NCI-H2196 (cell line): ENCODE data around the gene IGLL5.

Source experiments
- DNase-seq: peaks from one replicate; lab custom pipeline; 2025; ENCODE audit not compliant: unreplicated experiment; lab: John Stamatoyannopoulos, UW

The IGLL5 gene

DNA sequence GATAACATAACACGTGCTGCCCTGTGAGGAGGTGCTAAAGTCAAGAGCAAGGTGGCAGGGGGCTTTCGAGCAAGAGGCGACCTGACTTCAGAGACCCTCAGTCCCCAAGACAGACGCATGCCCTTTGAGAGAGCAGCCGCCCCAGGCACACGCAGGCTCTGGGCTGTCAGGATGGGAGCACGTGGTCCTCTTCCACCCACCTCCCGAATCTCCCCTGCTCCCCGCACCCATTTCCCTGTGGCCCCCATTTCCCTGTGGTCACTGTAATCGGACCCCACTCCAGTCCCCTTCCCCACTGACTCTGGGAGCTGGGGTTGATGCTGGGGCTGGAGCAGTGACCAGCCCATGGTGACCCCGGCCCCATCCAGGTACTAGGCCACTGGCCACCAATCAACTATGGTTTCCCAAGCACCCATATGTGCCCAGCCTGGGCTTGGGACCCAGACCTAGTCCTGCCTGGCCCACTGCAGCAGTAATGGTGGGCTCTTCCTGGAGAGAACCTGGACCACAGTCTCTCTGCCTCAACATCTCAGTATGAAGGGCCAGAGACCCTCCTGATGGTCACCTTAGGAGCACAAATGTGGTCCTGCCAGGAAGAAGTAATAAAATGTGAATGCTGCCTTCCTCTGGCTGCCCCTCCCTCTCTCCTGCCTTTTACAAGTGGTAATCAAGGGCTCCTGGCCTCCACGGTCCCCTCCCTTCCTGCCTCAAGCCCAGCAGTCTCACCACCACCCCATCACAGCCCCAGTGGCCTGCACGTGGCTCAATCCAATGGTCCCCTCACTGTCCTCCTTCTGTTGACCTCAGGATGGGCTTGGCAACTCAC, 39.0 kb downstream of the IGLL5 start:
- no peak for DNase-seq

DNA sequence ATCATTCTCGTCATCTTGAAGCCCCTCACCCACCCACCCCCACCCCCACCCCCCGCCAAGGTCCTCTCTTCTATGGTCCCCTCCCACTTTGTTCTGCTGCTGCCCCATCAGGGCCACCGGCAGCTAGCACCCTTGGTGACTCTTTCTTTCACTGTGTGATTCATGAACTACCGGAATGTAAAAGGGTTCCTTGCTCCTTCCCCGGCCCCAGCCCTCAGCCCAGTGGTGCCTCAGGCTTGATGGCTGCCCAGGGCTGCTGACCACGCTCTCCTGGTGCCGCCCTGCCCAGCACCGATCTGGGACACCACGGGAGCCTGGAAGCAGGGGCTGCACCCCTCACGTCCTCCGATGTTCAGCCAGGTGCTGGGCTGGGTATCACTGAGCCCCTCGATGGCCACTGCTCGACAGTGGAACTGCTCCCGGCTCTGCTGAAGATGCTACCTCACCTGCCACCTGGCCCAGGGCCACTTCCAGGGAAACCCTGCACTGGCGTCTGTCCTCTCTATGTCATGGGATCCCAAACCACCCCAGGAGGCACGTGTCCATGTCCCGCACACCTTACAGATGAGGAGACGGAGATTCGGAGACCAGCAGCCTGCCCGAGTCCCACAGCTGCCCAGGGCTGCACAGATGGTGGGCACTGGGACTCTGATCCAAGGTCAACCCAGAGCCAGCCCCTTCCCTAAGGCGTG, 39.7 kb downstream of the IGLL5 start:
- no peak for DNase-seq

DNA sequence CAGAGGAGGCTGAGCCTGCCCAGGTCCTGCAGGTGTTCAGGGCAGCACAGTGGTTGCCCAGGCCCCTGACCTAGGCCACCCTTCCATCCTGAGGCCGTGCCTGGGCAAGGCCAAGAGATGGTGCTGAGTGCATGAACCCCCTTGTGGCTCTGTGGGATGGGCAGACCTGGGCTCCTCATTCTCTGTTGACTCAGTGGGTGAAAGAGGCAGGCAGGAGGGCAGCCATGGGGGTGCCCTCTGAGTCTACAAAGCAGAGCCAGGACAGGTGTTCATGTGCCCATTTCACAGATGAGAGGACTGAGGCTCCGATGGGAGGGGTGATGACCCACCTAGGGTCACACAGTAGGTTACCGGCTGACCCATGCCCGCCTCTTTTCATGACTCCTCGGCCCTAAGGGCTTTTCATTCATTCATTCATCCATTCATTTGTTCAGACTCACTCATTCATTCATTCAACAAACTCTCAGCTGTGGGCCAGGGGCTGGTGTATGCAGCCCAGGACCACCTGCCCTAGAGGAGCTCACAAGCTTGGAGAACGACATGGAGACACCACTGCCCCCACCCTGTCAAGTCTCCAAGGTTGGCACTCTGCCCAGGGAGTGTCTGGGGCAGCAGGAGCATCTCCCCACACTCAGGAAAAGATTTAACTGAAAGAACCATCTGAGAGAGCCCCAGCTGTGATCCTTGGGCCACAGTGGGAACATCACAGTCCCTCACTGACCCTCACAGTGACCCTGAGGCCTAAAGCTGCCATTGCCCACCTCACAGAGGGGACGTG, 40.5 kb downstream of the IGLL5 start:
- no peak for DNase-seq

DNA sequence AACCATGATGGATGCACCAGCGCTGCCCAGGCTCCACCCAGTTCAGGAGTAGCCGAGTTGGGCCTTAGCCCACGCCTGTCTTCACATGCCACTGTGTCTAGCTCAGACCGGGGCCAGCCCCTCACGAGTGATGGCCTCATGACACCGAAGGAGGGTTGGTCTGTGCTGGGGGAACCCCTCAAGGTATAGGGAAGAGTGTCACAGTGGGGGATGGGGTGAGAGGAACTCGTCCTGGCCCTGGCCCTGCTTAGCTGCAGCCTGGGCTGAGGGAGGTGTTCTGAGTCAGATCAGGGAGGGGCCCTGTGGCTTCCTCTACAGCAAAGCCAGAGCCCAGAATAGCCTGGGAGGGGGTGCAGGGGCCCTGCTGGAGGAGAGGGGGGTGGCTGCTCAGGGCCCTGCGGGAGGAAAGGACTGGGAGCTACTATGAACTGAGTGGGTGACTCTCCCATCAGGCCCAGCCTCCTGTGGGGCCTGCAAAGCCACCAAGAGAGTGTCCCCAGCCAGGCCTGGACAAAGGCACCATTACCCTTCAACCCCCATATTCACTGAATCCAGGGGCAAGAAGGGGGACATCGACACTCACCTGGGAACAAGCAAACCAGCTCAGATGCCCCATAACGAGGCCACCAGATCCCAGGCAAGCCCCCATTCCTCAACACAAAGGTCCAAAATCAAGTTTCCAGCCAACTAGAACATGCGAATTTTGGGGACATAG, 41.2 kb downstream of the IGLL5 start:
- DNase-seq, result no peak

DNA sequence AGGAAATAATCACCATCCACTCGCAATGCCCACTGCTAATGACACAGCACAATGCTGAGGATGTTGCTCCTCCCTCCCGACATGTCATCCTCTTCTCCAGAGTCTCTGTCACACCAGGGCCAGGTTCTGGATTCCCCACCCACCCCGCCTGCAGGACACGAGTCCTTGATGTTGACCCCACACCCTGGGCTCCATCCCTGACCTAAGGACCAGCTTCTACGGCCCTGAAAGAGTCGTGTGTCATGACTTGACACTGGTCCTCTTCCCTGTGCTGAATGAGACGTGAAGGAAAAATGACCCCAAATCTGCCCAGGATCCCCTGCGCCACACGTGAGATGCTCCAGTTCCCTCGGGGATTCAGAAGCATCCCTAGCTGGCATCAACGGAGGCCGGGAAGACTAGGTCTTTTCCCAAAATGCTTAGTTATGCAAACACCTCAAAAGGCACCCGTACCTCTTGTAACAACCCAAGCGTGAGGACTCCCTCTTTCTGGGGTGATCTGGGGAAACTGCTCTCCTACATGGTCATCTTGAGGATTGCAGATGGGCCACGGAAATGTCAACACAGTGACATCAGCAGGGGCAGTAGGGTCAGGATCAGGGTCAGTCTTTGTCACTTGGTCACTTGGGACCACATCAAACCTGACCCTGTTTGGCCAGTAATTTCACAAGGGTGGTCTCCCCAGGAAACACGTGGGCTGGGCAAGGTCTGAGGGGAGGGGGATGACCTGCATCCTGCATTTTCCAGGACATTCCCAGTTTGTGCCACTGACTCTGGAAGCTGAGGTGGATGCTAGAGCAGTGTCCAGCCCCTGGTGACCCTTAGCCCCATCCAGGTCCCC, 42.0 kb downstream of the IGLL5 start:
- no peak for DNase-seq

DNA sequence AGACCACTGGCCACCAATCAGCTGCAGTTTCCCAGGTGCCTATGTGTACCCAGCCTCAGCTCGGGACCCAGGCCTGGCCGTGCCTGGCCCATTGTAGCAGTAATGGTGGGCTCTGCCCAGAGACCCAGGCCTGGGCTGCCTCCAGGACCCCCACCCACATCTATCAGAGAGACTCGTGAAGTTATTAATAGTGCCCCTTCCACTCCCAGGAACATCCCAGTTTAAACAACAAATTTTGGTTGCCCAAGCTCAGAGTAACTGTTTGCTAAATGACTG, 42.5 kb downstream of the IGLL5 start:
- no peak for DNase-seq

DNA sequence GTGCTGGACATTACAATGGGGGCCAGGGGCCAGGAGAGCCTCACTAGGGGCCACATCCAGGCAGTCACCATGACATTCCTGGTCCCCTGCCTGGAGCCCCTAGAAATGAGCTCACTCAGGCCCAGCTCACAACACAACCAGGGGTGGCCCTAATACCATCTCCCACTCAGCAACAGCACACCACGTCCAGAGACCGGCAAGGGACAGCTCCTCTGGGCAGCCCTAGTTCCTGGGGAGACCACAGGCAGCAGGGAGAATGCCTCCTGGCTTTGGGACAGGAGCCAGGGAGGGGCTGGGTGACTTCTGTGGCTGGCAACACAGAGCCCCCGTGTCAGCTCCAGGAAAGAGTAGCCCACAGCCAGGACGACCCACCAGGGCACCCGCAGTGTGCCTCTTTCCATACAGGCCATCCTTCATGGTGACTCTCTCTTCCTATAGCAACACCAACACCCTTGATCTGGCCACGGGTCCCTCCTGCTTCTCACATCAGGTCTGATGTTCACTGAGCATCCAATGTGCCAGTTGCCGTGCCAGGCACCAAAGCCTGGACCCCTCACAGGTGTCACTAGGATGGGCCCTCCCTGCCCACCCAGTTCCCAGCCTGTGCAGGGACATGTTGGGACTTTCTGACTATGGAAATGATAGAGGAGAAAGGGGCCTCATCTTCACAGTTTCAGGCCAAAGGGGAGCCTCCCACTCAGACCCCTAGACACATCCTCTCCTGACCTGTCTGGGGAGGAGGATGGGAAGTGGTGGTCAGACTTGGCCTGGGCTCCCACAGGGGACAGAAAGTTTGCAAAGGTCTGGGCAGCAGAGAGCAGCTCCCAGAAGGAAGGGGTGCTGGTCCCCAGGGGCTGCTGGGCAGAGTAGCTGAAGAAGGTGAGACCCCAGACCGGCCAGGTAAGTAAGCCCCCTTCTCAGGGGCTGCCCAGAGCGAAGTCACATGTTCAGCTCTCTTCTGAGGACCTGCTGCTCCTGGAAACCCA, 43.2 kb downstream of the IGLL5 start:
- no peak for DNase-seq

DNA sequence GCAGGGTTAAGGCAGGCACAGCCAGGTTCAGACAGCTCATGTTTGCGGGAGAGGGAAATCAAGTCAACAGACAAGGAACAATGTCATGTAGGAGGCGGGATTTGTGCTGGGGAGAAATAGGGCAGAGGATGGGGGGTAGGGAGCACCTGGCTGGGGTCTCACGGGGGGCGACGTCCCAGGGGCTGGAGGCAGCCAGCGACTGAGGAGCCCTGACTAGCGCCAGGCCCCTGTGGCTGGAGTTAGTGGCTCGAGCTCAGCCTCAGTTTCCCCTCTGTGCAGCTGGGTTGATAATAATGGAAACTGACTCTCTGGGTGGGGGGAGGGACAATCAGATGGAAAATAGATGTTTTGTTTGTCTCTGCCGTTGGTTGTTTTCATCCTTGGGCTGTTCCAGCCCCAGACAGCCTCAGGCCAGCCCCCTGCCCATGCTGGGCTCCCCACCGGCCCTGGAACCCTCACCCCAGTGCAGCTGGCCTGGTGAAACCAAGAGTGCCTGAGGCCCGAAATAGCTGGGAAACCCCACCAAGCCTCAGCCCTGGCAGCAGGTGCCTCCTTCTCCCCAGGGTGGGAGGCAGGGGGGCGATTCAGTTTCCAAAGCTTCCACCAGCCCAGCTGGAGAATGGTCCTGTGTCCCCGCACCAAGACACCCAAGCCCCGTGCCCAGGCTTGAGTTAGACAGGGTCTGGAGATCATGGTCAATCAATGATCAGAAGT, 44.1 kb downstream of the IGLL5 start:
- no peak for DNase-seq

DNA sequence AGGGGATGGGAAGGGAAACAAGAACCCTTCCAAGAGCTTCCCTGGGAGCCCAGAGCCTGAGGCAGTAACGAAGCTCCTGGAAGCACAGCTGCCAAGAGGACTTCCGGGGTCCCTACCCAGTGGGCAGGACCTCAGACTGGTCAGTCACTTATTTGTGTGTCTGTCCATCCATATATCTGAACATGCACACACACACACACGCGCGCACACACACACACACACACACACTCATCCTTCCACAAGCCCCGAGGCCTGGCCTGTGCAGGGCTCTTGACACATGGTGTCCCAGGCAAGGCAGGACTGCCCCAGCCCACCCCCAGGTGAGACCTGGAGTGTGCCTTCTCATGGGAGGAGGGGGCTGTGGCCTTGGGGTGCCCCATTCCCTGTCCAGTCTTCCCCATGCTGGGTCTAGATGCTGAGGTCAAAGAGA, 44.9 kb downstream of the IGLL5 start:
- no peak for DNase-seq

DNA sequence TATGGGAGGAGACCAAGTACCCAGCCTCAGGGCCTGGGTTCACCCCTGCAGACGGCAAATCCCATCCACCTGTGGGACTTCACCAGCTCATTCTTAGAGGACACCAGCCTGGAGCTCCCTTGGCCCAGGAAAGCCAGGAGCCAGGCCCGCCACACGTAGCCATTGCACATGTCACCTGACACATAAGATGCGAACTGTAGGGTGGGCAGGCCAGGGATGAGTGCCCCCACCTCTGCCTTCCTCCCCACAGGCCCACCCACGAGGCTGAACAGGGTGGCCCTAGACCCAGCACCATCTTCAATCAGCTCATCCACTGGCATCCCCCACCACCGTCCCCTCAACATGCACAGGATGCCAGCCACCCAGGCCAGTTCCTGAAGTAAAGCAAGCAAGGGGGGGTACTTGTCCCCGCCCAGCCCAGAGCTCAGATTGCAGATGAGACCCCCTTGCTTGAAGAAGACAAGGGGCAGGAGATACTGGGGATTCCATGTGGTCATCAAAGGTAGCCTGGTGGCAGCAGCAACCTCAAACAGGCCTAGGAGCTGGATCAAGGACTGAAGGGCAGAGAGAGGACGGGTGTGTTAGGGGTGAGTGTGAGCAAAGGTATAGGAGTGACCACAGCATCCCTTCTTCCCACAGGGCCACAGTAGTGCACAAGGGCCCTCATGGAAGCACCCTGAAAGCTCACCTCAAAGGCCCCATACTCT, 45.6 kb downstream of the IGLL5 start:
- no peak for DNase-seq

DNA sequence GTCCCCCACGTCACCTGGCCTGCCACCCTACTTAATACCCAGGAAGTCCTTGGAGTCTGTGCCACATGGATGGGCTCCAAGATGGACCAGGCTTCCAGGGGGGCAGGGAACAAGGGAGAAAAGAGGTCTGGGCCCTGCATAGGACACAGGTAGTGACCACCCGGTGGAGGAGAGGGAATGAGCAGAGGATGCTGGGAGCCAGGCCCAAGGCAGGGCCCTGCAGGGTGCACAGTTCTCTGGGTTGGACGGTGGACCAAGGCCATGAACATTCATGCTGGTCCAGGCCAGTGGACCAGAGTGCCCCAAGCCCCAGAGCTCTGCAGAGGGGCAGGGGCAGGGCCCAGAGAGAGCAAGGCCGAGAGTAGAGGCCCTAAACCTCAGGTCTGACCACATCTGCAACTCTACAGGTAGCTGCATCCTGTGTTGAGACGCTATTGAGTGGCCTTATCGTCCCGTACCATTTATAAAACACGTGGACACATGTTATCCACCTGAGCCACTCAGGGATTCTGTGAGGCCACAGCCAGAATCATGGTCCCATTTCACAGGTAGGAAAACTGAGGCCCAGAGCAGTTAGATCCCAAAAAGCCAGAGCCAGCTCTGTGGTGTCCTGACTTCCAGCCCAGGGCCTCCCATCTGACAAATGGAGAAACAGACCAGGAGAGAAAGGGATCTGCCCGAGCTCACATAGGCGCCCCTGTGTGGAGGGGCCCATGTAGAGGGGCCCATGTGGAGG, 46.4 kb downstream of the IGLL5 start:
- DNase-seq, result no peak

DNA sequence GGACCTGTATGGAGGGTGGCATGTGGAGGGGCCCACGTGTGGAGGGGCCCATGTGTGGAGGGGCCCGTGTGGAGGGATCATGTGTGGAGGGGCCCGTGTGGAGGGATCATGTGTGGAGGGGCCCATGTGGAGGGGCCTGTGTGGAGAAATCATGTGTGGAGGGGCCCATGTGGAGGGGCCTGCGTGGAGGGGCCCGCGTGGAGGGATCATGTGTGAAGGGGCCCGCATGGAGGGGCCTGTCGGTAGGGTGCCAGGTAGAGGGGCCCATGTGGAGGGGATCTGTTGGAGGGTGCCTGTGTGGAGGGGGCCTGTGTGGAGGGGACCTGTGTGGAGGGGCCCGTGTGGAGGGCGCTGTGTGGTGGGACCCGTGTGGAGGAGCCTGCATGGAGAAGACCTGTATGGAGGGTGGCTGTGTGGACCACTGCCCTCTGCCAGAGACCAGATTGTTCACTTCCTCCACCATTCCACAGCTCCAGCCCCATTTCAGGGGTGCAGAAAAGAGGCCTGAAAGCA, 47.0 kb downstream of the IGLL5 start:
- DNase-seq, result no peak

DNA sequence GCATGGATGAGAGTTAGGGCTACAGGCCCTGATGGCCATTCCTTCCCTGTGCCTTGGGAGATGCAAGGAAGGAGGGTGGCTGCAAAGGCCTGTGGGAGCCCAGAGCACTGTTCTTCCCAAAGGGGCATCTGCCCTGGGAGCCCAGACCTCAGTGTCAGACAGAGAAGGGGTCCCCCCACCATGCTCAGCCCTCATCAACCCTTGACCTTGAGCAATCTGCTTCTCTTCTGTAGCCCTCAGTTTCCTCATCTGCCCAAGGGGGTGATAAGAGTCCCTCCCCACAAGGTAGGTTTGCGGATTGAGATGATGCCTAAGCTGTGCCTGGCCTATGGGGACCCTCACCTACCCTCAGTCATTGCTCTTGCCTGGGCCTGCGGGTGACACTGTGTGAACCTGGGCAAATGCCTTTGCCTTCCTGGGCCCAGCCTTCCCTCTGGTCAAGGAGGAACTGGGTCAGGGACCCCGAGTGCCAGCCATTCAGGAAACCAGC, 47.5 kb downstream of the IGLL5 start:
- DNase-seq, result no peak

DNA sequence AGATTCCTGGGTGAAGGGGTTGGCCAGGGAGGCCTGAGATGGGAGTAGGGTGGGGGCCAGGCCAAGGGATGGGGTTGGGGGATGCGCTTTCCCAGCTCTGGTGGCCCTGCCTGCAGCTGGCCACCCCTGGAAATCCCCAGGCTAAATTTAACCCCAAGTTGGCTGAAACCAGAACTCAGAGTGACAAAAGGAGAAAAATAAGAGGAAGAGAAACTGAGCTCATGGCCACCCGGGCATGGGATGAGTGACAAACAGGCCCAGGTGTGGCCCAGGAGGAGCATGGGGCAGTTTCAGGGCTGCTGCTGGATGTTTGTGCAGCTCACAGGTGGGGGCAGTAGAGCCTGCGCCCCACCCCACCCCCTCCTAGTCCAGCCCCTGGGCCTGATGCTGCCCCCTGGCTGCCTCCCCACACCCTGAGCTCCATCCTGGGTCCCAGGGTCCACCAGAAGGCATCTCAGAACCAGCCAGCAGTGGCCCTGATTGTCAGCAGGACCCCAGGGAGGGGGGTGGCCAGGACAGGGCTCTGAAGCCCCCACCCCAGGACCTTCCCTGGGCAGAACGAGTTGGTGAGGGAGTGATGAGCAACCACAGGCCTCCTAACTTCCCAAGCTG, 48.0 kb downstream of the IGLL5 start:
- DNase-seq, result no peak

DNA sequence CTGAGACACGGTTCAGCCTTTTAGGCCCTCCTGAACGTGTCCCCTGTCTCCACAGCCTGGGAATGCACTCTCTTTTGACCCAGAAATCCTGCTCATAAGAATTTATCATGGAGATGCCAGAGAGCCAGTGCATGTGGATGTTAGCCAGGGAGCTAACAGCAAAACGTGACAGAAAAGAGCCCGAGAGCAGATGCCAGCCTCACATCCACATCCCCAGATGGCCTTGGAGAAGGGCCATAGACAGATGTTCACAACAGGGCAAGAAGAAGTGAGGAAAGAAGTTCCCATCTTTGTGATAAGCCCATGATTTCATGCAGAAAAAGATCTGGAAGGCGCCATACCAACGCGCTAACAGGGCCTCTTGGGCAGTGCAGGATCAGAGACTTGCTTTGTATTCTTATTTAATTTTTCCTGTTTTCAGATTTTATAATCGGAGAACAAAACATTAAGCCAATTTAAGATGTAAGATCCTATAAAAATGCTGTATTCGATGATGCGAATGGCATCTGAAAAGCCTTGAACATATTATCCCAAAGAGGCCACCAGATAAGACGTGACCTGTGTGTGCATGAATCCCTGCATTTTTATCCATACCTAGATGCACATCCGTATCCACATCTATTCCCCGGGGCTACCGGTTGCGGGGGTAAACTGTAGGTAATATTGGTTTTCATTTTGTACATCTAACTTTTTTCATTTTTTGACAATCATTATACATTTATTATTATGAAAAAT, 48.7 kb downstream of the IGLL5 start:
- DNase-seq, result no peak
